Lower lobe of right lung (tissue), 2 donors: ENCODE data around the gene RABL3. TPM values are rescaled to one million over a fixed set of nuclear protein-coding genes. Genes with fewer than 3 reads are reported as not detected.
"Not testable (repeated sequence)": the region's sequence is repeated elsewhere in the genome, so short reads cannot be mapped to it uniquely, and the experiment has no call there.

Source experiments
- ATAC-seq, 2 donors: fragments of 200-7000 bp; cut with Tn5 transposase; one replicate each; pipeline ENCODE4 v1.9.1; 2020 to 2022; ENCODE audit warnings: mild to moderate bottlenecking in 2 of 2, moderate library complexity in 2 of 2
- DNase-seq: peaks from one replicate; pipeline ENCODE4 v3.0.0-alpha.2; 2020
- H3K27ac ChIP-seq: fragments of 200-600 bp; one replicate; pipeline ENCODE4 v1.8.0; 2022
- H3K27me3 ChIP-seq: fragments of 200-600 bp; one replicate; pipeline ENCODE4 v1.8.0; 2022; ENCODE audit warnings: low read depth
- H3K36me3 ChIP-seq: fragments of 200-600 bp; one replicate; pipeline ENCODE4 v1.8.0; 2022; ENCODE audit warnings: mild to moderate bottlenecking
- H3K4me1 ChIP-seq: fragments of 200-600 bp; one replicate; pipeline ENCODE4 v1.8.0; 2022
- H3K4me3 ChIP-seq: fragments of 200-600 bp; one replicate; pipeline ENCODE4 v1.8.0; 2022; ENCODE audit warnings: mild to moderate bottlenecking
- H3K9me3 ChIP-seq: fragments of 200-600 bp; one replicate; pipeline ENCODE4 v1.8.0; 2022
- CTCF ChIP-seq: fragments of 200-600 bp; IDR thresholded peaks from one replicate; pipeline ENCODE4 v1.8.0; 2022; ENCODE audit warnings: antibody characterized with exemption, mild to moderate bottlenecking
- intact Hi-C: fragments of 100-400 bp; cut with DNase I; formaldehyde crosslinking; loops from one replicate; pipeline ENCODE4 v1.11.0; 2022
- long read RNA-seq: library from polyadenylated mRNA; unstranded; transcript quantifications from one replicate; pipeline ENCODE4 v2.0.0, GENCODE V29; 2021
- total RNA-seq: library from RNA; stranded (reverse); fragmentation: NEBNext Ultra II Directional; extraction: Animal tissue kit (Norgen Biotek cat#: 25700); gene quantifications from one replicate; pipeline ENCODE4 v1.2.1, GENCODE V29; 2021
- donor health status: DM: no; HTN: yes; CAD: no; lungs with severe emphysema.

RABL3 gene
- total RNA-seq = 24.5 TPM
- long read RNA-seq, transcript RABL3-201 (8 exons, 3,883 nt) = major isoform, 12 of 26 reads
- long read RNA-seq, partial matches to known transcripts = 0 of 26 reads
- long read RNA-seq, other reads (novel, unspliced or antisense) = 14 of 26 reads

- Histone ChIP-seq H3K36me3 (peaks cover 10% of the 10 kb centered on the region), H3K27me3 (no peaks in the 10 kb centered on the region), H3K9me3 (no peaks in the 10 kb centered on the region), H3K4me1 (peaks cover 17% of the 10 kb centered on the region), H3K27ac (peak within 1 kb of the TSS; percentile 99), H3K4me3 (peak within 1 kb of the TSS; percentile 98)
- ATAC-seq (peak; percentile 100), DNase-seq (peak; percentile 97)
- intact Hi-C loops = no loop called here
- no peak for TF ChIP-seq CTCF
Observed at GRCh38 chr3:120742198-120742848, at the start of gene RABL3, which contains the start of gene GTF2E1. TSS of gene RABL3 (minus strand) at chr3:120742516. CDS start at chr3:120742507, 9 bp downstream. TSS of gene GTF2E1 (plus strand) at chr3:120742744. CDS start at chr3:120750553, 7,809 bp downstream.

- intact Hi-C loops = loop anchor here (10.0 kb wide), 1 partner anchor 227 kb away; no protein-coding TSS in a partner anchor
- Histone ChIP-seq H3K27me3 (no peaks in the 10 kb centered on the region), H3K36me3 (no peaks in the 10 kb centered on the region), H3K27ac (no peak overlapping the region), H3K4me1 (no peaks in the 10 kb centered on the region), H3K4me3 (no peak overlapping the region), H3K9me3 (no peaks in the 10 kb centered on the region)
- ATAC-seq (no peak), DNase-seq (no peak)
- no peak for TF ChIP-seq CTCF
Observed at GRCh38 chr3:120791913-120792312, 49.6 kb upstream of the RABL3 start.

- Histone ChIP-seq H3K9me3 (no peaks in the 10 kb centered on the region), H3K4me3 (no peak overlapping the region), H3K27me3 (no peaks in the 10 kb centered on the region), H3K36me3 (no peaks in the 10 kb centered on the region), H3K4me1 (no peaks in the 10 kb centered on the region), H3K27ac (no peak overlapping the region)
- TF ChIP-seq CTCF = no peak
- no peak for DNase-seq
- intact Hi-C loops = loop anchor here (10.0 kb wide), 1 partner anchor 226 kb away; no protein-coding TSS in a partner anchor
- no peak for ATAC-seq
Observed at GRCh38 chr3:120791010-120791409, 48.7 kb upstream of the RABL3 start.

GRCh38 chr3:120785832-120786231, 43.5 kb upstream of the RABL3 start:
- ATAC-seq, H3K4me3 ChIP-seq: not testable (repeated sequence)

GRCh38 chr3:120780977-120781376, 38.7 kb upstream of the RABL3 start:
- Histone ChIP-seq H3K36me3 (peaks cover 36% of the 10 kb centered on the region), H3K27me3 (no peaks in the 10 kb centered on the region), H3K4me1 (no peaks in the 10 kb centered on the region), H3K27ac (no peak overlapping the region), H3K9me3 (no peaks in the 10 kb centered on the region), H3K4me3 (no peak overlapping the region)
- intact Hi-C loops = no loop called here
- no peak for TF ChIP-seq CTCF
- no peak for ATAC-seq
- no peak for DNase-seq

More at GRCh38 chr3:120785832-120786231, 43.5 kb upstream of the RABL3 start:
- H3K36me3 ChIP-seq = peaks cover 17% of the 10 kb centered on the region
- intact Hi-C loops, H3K27me3 ChIP-seq, H3K9me3 ChIP-seq, H3K27ac ChIP-seq, DNase-seq, H3K4me1 ChIP-seq: not testable (repeated sequence)

- Histone ChIP-seq H3K27ac (no peak overlapping the region), H3K9me3 (no peaks in the 10 kb centered on the region), H3K4me1 (no peaks in the 10 kb centered on the region), H3K36me3 (peaks cover 36% of the 10 kb centered on the region), H3K27me3 (no peaks in the 10 kb centered on the region), H3K4me3 (no peak overlapping the region)
- DNase-seq (no peak), ATAC-seq (no peak)
- intact Hi-C loops = no loop called here
- TF ChIP-seq CTCF = no peak
Observed at GRCh38 chr3:120778776-120779175, 36.5 kb upstream of the RABL3 start.
